Tibial artery (tissue), 4 donors: ENCODE data around the gene TTLL9.
"Not testable (repeated sequence)": the region's sequence is repeated elsewhere in the genome, so short reads cannot be mapped to it uniquely, and the experiment has no call there.

Experiments
- DNase-seq, 2 donors: peaks; one replicate each; pipeline ENCODE4 v3.0.0-alpha.2; 2019
- H3K27ac ChIP-seq, 2 donors: fragments of 200-600 bp; sonication (generic) in 1 of 2; 1 replicate in 1 of 2; 2 replicates in 1 of 2; pipeline ENCODE4 v1.5.1; 2018 to 2019; ENCODE audit warnings: mild to moderate bottlenecking in 1 of 2
- H3K27me3 ChIP-seq, 2 donors: fragments of 200-600 bp; sonication (generic) in 1 of 2; one replicate each; pipeline versions ENCODE4 v1.5.1 to v1.6.0; 2016 to 2019
- H3K36me3 ChIP-seq, 3 donors: fragments of 200-600 bp; sonication (generic) in 2 of 3; one replicate each; pipeline ENCODE4 v1.5.1; 2016 to 2019; ENCODE audit warnings: mild to moderate bottlenecking in 2 of 3
- H3K4me1 ChIP-seq, 4 donors: fragments of 200-600 bp; sonication (generic) in 2 of 4; 1 replicate in 3 of 4; 2 replicates in 1 of 4; pipeline ENCODE4 v1.5.1; 2016 to 2019
- H3K4me3 ChIP-seq, 2 donors: fragments of 200-600 bp; sonication (generic) in 1 of 2; 1 replicate in 1 of 2; 2 replicates in 1 of 2; pipeline ENCODE4 v1.5.1; 2018 to 2019; ENCODE audit warnings: mild to moderate bottlenecking in 2 of 2
- H3K9me3 ChIP-seq, 3 donors: fragments of 200-600 bp; sonication (generic) in 1 of 3; one replicate each; pipeline ENCODE4 v1.5.1; 2016 to 2019
- CTCF ChIP-seq, 2 experiments: fragments of 200-600 bp in 1 of 2; fragments of 450-650 bp in 1 of 2; IDR thresholded peaks; one replicate each; pipeline ENCODE4 v1.5.1; 2017 to 2019; ENCODE audit warnings: antibody characterized with exemption in 2 of 2, mild to moderate bottlenecking in 1 of 2, moderate library complexity in 1 of 2
- intact Hi-C: fragments of 100-400 bp; cut with DNase I; formaldehyde crosslinking; loops from one replicate; pipeline ENCODE4 v1.15.0; 2023; ENCODE audit warnings: low total_unique reads

The TTLL9 gene

GRCh38 chr20:31925631-31926030 is 55.2 kb downstream of the TTLL9 start:
- DNase-seq = peak in 1 of 2 donors; percentile 46
- H3K36me3 ChIP-seq = no peaks in the 10 kb centered on the region
- H3K27ac ChIP-seq = no peak overlapping the region
- no peak overlapping the region for H3K4me3 ChIP-seq
- intact Hi-C loops = no loop called here
- peaks cover 0 to 30% of the 10 kb centered on the region in 2 donors for H3K27me3 ChIP-seq
- no peak for TF ChIP-seq CTCF (IDR thresholded peaks at IDR 0.05)
- no peaks in the 10 kb centered on the region for H3K9me3 ChIP-seq
- H3K4me1 ChIP-seq = no peaks in the 10 kb centered on the region

- no peak overlapping the region for H3K4me3 ChIP-seq
- H3K4me1 ChIP-seq = no peaks in the 10 kb centered on the region
- no peak for DNase-seq
- no peak overlapping the region for H3K27ac ChIP-seq
- H3K9me3 ChIP-seq = no peaks in the 10 kb centered on the region
- no peaks in the 10 kb centered on the region for H3K36me3 ChIP-seq
- no peak for TF ChIP-seq CTCF (IDR thresholded peaks at IDR 0.05)
- peaks cover 0 to 30% of the 10 kb centered on the region in 2 donors for H3K27me3 ChIP-seq
- intact Hi-C loops = no loop called here
Measured at GRCh38 chr20:31926493-31926892, 56.1 kb downstream of the TTLL9 start.

GRCh38 chr20:31927627-31928159 is 57.3 kb downstream of the TTLL9 start:
- Histone ChIP-seq H3K4me1 (no peaks in the 10 kb centered on the region), H3K9me3 (no peaks in the 10 kb centered on the region), H3K27ac (no peak overlapping the region), H3K36me3 (no peaks in the 10 kb centered on the region), H3K4me3 (no peak overlapping the region), H3K27me3 (peaks cover 0 to 31% of the 10 kb centered on the region in 2 donors)
- intact Hi-C loops = no loop called here
- DNase-seq = peak in 1 of 2 donors; percentile 17
- no peak for TF ChIP-seq CTCF (IDR thresholded peaks at IDR 0.05)

GRCh38 chr20:31929631-31930030 is 59.2 kb downstream of the TTLL9 start:
- H3K9me3 ChIP-seq, H3K4me1 ChIP-seq, H3K36me3 ChIP-seq, intact Hi-C loops, H3K27ac ChIP-seq, H3K4me3 ChIP-seq, DNase-seq: not testable (repeated sequence)
- peaks cover 0 to 18% of the 10 kb centered on the region in 2 donors for H3K27me3 ChIP-seq

GRCh38 chr20:31930779-31931178 is 60.3 kb downstream of the TTLL9 start:
- TF ChIP-seq CTCF (IDR thresholded peaks at IDR 0.05) = no peak
- H3K4me1 ChIP-seq = no peaks in the 10 kb centered on the region
- DNase-seq = no peak

GRCh38 chr20:31933698-31934097 is 63.3 kb downstream of the TTLL9 start:
- H3K9me3 ChIP-seq = no peaks in the 10 kb centered on the region
- no peak overlapping the region for H3K27ac ChIP-seq
- H3K36me3 ChIP-seq = no peaks in the 10 kb centered on the region
- intact Hi-C loops = no loop called here
- no peak overlapping the region for H3K4me3 ChIP-seq
- H3K27me3 ChIP-seq = peaks cover 0 to 3% of the 10 kb centered on the region in 2 donors
- DNase-seq = no peak
- H3K4me1 ChIP-seq = no peaks in the 10 kb centered on the region
- no peak for TF ChIP-seq CTCF (IDR thresholded peaks at IDR 0.05)

More at GRCh38 chr20:31930779-31931178, 60.3 kb downstream of the TTLL9 start:
- H3K4me3 ChIP-seq = no peak overlapping the region
- no peaks in the 10 kb centered on the region for H3K36me3 ChIP-seq
- peaks cover 0 to 6% of the 10 kb centered on the region in 2 donors for H3K27me3 ChIP-seq
- intact Hi-C loops = no loop called here
- H3K9me3 ChIP-seq = no peaks in the 10 kb centered on the region
- no peak overlapping the region for H3K27ac ChIP-seq
